HUES48 (cell line): ENCODE results near the gene RGS1.

Experiments used
- H3K27ac ChIP-seq: one replicate; pipeline ENCODE4 v1.7.0; 2013; ENCODE audit warnings: low read depth, low read length, inconsistent platforms
- H3K27me3 ChIP-seq: 2 replicates; pipeline ENCODE4 v1.6.1; 2013; ENCODE audit warnings: mild to moderate bottlenecking, low read length; ENCODE audit not compliant: control insufficient read depth, insufficient read depth
- H3K36me3 ChIP-seq: 2 replicates; pipeline ENCODE4 v1.6.1; 2013; ENCODE audit warnings: low read length; ENCODE audit not compliant: control insufficient read depth, insufficient read depth
- H3K4me1 ChIP-seq: 2 replicates; pipeline ENCODE4 v1.6.1; 2013; ENCODE audit warnings: mild to moderate bottlenecking, low read length; ENCODE audit not compliant: control insufficient read depth, insufficient read depth
- H3K4me3 ChIP-seq: 2 replicates; pipeline ENCODE4 v1.5.1; 2013; ENCODE audit warnings: mild to moderate bottlenecking, low read depth, low read length
- H3K9ac ChIP-seq: 2 replicates; pipeline ENCODE4 v1.6.1; 2013; ENCODE audit warnings: mild to moderate bottlenecking, low read depth, low read length, moderate library complexity
- H3K9me3 ChIP-seq: 2 replicates; pipeline ENCODE4 v1.6.1; 2013; ENCODE audit warnings: low read length; ENCODE audit not compliant: control insufficient read depth, insufficient read depth

Gene RGS1

GRCh38 chr1:192628396-192629057 is 53.0 kb downstream of the RGS1 start:
- Histone ChIP-seq H3K4me1 (peaks cover 6% of the 10 kb centered on the region; the same call in 1 of the 2 replicates), H3K27me3 (no peaks in the 10 kb centered on the region), H3K9ac (no peak overlapping the region)

GRCh38 chr1:192629612-192630011 is 54.0 kb downstream of the RGS1 start:
- H3K4me3 ChIP-seq, result no peak overlapping the region
- H3K27me3 ChIP-seq, result no peaks in the 10 kb centered on the region
- no peaks in the 10 kb centered on the region for H3K9me3 ChIP-seq
- H3K9ac ChIP-seq, result no peak overlapping the region
- no peak overlapping the region for H3K27ac ChIP-seq
- H3K36me3 ChIP-seq, result no peaks in the 10 kb centered on the region
- H3K4me1 ChIP-seq, result peaks cover 6% of the 10 kb centered on the region; the same call in 1 of the 2 replicates

More at GRCh38 chr1:192628396-192629057, 53.0 kb downstream of the RGS1 start:
- no peaks in the 10 kb centered on the region for H3K36me3 ChIP-seq
- H3K4me3 ChIP-seq, result no peak overlapping the region
- no peaks in the 10 kb centered on the region for H3K9me3 ChIP-seq
- no peak overlapping the region for H3K27ac ChIP-seq
